Hematopoietic multipotent progenitor cell (in vitro differentiated cells): ENCODE data around the gene NOS1. TPM values are rescaled to one million over a fixed set of nuclear protein-coding genes. Genes with fewer than 3 reads are reported as not detected.
"Not testable (repeated sequence)": the region's sequence is repeated elsewhere in the genome, so short reads cannot be mapped to it uniquely, and the experiment has no call there.

Source experiments
- DNase-seq, 3 donors: peaks; one replicate each; pipeline ENCODE4 v3.0.0-alpha.2; 2011 to 2015; ENCODE audit warnings: low read depth in 2 of 3, low spot score in 2 of 3
- total RNA-seq: library from RNA; depleted of rRNA; stranded (reverse); fragments of >200 nt; gene quantifications from one replicate; pipeline ENCODE4 v1.2.3, GENCODE V29; 2012

NOS1 gene
- total RNA-seq, 1 donor, result under 0.01 TPM

DNA sequence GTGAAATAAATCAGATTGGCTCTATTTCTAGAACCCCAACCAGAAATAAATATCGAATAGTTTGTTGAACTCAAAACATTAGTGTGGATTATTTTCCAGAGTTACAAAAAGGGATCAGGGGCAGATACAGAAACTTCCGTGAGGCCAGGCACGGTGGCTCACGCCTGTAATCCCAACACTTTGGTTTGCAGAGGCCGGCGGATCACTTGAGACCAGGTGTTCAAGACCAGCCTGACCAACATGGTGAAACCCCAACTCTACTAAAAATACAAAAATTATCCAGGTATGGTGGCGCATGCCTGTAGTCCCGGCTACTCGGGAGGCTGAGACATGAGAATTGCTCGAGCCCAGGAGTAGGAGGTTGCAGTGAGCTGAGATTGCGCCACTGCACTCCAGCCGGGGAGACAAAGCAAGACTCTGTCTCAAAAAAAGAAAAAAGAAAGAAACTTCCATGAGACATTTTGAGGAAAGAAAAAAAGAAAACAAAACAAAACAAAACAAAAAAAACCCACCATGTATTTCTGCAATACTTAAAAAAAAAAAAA lies 173.2 kb downstream of the NOS1 start:
- DNase-seq, result no peak

DNA sequence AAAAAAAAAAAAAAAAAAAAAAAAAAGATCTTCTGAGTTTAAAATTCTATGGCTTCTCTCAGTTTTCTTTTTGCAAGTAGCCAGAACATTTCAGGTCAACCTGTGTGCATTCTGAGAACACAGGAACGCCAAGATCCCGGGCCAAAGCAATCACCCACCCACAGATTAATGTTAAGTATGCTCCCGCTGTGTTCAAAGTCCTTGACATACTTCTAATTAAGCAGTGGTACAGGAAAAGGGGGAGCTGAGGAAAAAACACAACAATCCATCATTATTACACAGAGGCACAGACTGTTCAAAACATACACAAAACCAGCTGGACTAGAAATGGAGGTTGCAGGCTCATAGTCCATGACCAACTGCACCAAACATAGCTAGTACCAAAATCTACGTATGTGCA lies 174.0 kb downstream of the NOS1 start:
- DNase-seq, result no peak

DNA sequence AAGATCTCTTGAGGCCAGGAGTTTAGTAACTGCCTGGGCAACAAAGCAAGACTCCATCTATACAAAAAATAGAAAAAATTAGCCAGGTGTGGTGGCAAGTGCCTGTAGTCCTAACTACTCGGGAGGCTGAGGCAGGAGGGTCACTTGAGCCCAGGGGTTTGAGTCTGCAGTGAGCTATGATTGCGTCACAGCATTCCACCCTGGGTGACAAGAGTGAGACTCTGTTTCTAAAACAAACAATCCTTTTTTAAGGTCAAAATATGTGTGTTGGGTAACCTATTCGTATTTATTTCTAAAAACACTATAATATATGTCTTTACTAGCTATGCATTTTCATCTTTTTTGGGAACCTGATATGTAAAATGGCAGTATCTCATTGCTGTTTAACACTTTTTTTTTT lies 178.6 kb downstream of the NOS1 start:
- no peak for DNase-seq

DNA sequence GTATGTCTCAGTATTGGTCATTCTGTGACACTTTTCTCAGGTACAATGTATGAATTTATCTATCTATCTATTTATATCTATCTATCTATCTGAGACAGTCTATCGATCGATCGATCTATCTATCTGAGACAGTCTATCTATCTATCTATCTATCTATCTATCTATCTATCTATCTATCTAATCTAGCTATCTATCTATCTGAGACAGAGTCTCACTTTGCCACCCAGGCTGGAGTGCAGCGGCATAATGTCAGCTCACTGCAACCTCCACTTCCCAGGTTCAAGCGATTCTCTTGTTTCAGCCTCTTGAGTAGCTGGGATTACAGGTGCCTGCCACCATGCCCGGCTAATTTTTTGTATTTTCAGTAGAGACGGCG lies 180.0 kb downstream of the NOS1 start:
- not testable (repeated sequence) for DNase-seq

DNA sequence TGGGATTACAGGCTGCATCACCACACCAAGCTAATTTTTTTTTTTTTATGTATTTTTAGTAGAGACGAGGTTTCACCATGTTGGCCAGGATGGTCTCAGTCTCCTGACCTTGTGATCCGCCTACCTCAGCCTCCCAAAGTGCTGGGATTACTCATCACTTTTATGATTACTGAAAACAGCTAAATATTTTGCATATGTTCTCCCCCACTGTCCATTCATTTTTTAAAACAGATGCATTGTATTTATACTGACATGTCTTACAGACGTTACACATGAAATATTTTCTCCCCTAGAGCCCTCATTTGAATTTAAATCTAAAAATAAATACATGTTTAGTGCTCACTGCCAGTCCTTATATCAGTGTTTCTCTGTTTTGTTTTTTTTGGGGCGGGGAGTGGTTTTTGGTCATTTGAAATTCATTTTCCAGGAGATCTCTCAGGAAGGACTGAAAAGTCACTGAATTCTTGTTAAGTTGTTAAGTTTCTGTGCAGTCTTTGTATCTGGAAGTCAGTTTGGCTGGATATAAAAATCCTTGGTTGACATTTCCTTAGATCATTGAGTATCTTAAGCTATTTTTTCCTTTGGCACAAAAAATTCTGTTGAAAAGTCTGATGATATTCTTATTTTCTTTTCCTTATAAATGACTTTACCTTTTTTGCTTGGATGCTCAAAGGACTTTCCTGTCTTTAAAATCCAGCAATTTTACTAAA lies 180.5 kb downstream of the NOS1 start:
- DNase-seq, result no peak

DNA sequence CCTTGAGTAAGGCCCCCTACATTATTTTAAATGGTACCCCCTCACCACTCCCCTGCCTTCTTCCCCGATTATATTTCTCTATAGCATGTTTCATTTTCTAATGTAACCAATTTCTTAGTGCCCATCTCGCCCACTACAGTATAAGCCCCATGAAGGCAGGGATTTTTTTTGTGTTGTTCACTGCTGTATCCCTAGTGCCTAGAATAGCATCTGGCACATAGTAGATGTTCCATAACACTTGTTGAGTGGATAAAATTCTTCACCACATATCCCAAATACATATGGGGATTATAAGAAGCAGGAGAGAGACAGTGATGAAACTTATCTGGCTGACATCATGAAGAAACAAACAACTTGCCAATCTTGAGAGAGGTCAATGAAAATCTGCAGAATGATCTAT lies 182.7 kb downstream of the NOS1 start:
- DNase-seq, result no peak

DNA sequence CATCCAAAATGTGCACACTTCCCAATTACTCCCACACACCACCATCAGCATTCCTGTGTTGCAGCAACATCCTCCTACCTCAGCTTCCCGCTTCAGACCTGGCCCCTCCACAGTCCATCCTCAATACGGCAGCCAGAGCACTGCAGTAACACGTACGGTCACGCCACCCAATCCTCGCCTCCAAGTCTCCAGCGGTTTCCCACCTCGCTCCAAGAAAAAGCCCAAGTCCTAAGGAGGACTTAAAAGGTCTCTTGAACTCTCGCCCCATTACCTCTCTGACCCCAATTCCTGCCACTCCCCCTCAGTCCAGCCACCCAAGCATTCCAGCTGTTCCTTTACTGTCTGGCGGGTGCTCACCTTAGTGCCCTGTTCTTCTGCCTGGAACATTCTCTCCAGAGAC lies 183.1 kb downstream of the NOS1 start:
- DNase-seq, result no peak

DNA sequence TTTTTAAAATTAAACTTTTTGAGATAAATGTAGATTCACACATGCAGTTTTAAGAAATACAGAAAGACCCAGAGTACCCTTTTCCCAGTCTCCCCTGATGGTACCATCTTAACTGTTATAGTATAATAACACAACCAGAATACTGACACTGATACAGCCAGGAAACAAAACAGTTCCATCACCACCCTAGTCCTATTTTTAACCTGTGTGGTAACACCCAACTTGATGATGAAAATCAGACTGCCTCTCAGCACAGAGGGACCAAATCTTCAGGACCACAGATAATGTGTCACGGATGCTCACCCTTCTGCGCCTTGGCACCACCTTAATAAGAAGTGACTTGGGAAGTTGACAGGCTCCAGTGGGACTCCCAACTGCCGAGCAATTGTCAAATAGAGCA lies 189.3 kb downstream of the NOS1 start:
- no peak for DNase-seq

DNA sequence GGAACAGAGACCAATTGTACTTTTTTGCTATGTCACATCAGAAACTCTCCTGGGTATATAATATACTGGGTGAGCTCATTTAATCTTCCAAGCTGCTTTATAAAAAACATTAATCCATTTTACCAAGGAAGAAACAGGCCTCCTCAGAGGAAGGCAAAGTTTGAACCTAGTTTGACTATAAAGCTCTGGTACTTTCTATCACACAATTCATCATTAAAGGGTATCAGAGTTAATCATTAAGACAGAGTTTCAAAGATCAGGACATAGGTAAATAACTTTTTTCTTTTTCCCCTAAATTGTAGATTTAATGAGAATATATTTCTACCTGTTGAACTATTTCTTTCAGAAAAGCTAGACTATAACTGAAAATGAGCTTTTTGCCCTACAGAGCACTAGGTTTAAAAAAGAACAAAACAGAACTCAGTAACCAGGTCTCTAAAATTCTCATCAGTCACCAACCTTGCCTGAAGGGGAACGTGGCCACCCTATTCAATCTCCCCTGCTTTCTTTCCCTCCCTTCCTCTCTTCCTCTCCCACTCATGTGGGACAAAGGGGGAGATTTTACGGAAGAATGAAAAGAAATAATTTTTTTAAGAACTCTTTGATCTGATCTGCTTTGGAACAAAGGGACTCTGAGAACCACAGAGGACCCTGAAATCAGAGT lies 189.8 kb downstream of the NOS1 start:
- DNase-seq, result no peak

DNA sequence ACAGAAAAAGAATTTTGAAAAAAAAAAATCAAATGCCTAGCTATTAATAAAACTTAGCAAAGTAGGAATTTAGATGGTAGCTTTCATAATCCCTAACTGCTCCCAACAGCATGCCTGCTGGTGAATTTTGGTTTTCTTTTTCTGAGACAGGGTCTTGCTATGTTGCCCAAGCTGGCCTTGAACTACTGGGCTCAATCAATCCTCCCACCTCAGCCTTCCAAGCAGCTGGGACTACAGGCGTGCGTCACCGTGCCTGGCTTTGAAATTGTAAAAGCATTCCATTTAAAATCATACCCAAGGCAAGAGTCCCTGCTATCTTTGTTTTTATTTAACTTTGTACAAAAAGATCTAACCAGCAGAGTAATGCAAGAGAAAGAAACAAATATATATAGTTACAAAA lies 191.9 kb downstream of the NOS1 start:
- no peak for DNase-seq

DNA sequence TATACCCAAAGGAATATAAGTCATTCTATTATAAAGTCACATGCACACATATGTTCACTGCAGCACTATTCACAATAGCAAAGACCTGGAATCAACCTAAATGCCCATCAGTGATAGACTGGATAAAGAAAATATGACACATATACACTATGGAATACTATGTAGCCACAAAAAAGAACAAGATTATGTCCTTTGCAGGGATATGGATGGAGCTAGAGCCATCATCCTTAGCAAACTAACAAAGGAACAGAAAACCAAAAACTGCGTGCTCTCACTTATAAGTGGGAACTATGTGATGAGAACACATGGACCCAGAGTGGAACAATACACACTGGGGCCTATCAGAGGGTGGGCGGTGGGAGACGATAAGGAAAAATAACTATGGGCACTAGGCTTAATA lies 192.4 kb downstream of the NOS1 start:
- DNase-seq, result no peak

DNA sequence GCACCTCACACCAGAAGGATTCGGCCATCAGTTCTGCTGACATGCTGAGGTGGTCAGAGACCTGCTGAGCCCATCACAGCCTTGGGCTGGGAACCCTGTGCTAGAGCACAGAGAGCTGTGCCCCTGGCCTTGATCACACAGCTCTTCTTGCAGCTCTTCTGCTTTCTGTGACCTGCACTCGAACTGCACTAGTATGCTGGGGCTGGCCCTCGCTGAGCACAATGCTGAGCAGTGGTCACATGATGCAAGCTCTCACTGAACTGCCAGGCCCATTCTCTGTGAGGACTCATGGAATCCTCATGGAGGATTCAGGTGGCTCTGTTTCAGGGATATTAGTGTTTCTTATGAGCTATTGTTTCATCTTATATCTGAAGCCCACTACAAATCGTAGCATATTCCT lies 193.7 kb downstream of the NOS1 start:
- DNase-seq, result no peak

DNA sequence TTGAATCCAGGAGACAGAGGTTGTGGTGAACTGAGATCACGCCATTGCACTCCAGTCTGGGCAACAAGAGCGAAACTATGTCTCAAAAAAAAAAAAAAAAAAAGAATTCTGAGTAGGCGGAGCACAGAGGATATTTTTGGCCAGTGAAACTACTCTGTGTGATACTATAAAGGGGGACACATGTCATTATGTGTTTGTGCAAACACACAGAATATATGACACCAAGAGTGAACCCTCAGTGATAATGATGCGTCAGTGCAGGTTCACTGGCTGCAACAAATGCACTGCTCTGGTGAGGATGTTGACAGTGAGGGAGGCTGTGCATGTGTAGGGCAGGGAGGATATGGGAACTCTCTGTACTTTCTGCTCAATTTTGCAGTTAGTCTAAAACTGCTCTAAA lies 195.3 kb downstream of the NOS1 start:
- DNase-seq, result no peak

DNA sequence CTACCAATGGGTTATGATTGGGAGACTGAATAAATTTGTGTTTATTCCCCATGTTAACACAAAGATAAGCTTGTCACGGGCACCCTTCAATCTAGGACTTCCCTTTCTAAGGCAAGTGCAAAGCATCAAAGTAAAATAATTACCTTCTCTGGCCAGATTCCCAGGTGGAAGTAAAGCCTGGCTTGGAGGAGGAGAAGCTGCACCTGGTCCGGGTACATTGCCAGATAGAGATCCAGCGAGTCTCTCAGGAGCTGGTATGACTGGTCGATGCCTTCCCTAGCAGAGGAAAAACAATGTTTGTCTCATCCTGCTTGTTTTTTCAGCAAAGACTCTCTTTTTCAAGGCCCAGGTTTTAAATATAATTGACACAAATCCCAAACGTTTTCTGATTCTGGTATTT lies 196.1 kb downstream of the NOS1 start:
- DNase-seq, result no peak

DNA sequence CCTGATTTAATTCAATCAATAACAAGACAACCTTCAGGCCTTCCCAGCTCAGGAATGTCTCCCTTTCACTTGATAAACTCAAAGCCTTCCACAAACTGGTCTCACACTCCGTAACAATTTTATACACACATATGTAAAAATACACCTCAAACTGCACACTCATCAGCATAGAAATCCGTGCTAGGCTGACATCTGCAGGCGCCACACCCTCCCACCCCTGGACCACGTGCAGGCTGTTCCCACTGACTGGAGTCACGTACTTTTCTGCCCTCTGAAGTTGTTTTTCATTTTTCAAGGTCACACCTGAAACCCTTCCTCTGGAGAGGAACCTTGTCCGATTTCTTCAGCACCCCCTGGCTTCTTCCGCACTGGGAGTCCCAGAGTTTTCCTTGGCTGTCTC lies 198.8 kb downstream of the NOS1 start:
- DNase-seq, result no peak

DNA sequence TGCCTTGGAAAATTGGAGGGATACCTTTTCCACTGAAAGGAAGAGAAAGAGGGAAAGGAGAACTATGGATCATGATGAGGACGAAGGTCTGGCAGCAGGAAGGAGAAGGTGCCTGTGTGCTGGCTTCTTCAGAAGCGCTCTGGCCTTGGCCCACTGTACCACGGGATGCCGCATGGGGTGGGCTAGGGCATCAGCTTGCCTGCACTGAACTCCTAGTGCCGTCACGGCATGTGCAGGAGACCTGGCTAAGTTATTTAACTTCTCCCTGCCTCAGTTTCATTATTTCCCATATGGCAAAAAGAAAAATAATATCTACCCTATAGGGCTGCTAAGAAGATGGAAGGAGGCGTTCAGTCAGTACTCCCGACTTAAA lies 199.3 kb downstream of the NOS1 start:
- DNase-seq, result no peak

DNA sequence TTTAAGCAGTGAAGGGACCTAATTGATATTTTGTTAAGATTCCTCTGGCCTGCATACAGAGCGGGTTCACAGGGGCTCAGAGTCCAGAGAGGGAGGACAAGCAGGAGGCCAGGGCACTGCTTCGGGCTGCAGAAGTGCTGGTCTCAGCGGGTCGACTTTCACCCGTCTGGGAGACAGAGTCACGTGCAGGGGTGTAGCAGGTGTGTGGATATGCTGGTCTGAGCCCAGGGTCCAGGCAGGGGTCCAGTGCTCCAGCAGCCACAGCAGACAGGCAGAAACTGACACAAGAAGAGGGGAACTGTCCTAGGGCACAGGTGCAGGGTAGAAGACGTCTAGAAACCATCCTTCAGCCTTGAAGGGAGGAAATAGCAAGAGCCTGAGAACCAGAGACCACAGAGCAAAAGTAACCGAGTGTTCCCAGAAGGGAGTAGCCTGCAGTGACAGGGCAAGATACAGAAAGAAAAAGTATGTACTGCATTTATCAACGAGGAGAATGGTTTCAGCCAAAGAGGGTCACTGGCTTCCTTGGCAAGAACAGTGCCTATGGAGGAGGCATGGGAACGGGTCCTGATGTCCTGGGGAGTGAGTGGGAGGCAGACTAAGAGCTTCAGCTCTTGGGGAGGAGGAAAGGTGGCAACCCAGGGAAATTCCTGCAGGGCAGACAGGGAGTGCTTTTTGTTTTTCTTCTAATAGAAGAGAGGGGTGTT lies 199.8 kb downstream of the NOS1 start:
- no peak for DNase-seq

DNA sequence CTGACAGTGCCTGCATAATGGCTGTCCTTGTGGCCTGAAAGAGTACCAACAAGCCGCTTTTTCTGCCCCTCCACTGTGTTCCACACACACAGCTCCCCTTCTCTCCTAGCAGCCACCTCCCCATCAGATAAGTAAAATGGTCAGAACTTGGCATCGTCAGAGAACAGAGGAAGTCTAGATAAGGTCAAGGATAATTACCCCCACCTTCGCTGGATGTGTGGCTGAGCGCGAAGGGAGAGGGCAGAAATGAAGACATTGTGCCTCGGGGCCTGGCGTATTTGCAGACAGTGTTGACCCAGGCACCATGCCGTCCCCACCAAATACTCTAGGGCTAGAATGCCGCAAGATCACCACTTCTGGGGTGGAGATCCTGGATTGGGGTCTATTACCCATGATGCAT lies 201.8 kb downstream of the NOS1 start:
- no peak for DNase-seq

DNA sequence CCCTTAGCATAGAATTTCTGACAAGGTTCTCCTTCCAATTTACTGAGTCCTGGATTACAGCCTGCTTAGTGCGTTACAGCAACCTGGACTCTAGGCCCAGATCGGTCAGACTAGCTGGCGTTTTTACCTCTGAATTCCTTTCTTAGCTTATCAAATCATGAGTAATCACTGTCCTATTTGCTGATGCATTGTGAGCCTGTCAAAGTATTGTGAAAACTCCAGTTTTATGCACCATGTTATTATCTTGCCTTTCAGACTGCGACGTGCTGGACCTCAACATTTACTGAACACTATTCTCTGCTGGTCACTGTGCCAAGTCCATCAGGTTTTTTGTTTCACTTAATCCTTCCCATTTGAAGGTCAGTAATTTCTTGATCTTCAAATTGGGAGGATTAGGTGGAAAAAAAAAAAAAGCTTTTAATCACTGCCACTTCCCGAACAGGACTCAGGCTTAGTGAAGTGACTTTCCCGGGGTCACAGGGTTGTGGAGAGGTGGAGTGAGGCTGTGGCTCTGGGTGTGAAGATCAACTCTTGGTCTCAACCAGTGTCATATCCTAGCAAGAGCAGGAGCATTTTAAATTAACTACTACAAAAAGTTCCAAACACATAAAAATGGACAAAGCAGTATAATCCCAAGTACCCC lies 202.4 kb downstream of the NOS1 start:
- DNase-seq, result no peak
